GM23248 (cell line): Measurements from ENCODE around the gene TEX29. TPM values are rescaled to one million over a fixed set of nuclear protein-coding genes. Genes with fewer than 3 reads are reported as not detected.

Experiments
- DNase-seq: peaks from one replicate; pipeline ENCODE4 v3.0.0-alpha.2; 2015
- H2AFZ ChIP-seq: fragments of 200-600 bp; sonication (generic); 2 replicates; pipeline ENCODE4 v1.6.1; 2016; ENCODE audit warnings: antibody characterized with exemption
- H3F3A ChIP-seq: fragments of 200-600 bp; sonication (generic); 2 replicates; pipeline ENCODE4 v1.6.1; 2016; ENCODE audit warnings: mild to moderate bottlenecking, antibody characterized with exemption, mixed run types; ENCODE audit not compliant: insufficient read depth
- H3K27ac ChIP-seq: fragments of 200-600 bp; sonication (generic); 2 replicates; pipeline ENCODE4 v1.5.1; 2016; ENCODE audit warnings: mild to moderate bottlenecking
- H3K27me3 ChIP-seq: fragments of 200-600 bp; sonication (generic); replicated peaks from 2 replicates; pipeline ENCODE4 v1.6.1; 2016; ENCODE audit warnings: mild to moderate bottlenecking; ENCODE audit not compliant: insufficient read depth
- H3K36me3 ChIP-seq: fragments of 200-600 bp; sonication (generic); 2 replicates; pipeline ENCODE4 v1.6.1; 2016; ENCODE audit warnings: low read depth, mild to moderate bottlenecking
- H3K4me1 ChIP-seq: fragments of 200-600 bp; sonication (generic); 2 replicates; pipeline ENCODE4 v1.6.1; 2016; ENCODE audit warnings: mild to moderate bottlenecking; ENCODE audit not compliant: insufficient read depth
- H3K4me2 ChIP-seq: fragments of 200-600 bp; sonication (generic); one replicate; pipeline ENCODE4 v1.6.1; 2016; ENCODE audit warnings: mild to moderate bottlenecking; ENCODE audit not compliant: unreplicated experiment
- H3K4me3 ChIP-seq: fragments of 200-600 bp; sonication (generic); 2 replicates; pipeline ENCODE4 v1.5.1; 2016; ENCODE audit warnings: mild to moderate bottlenecking
- H3K79me2 ChIP-seq: fragments of 200-600 bp; sonication (generic); 2 replicates; pipeline ENCODE4 v1.6.1; 2016; ENCODE audit warnings: mild to moderate bottlenecking; ENCODE audit not compliant: insufficient read depth
- H3K9ac ChIP-seq: fragments of 200-600 bp; sonication (generic); 2 replicates; pipeline ENCODE4 v1.6.1; 2016; ENCODE audit warnings: mild to moderate bottlenecking
- H3K9me2 ChIP-seq: fragments of 200-600 bp; sonication (generic); 2 replicates; pipeline ENCODE4 v1.6.1; 2016; ENCODE audit warnings: mixed run types, mild to moderate bottlenecking, moderate library complexity; ENCODE audit not compliant: insufficient read depth
- H3K9me3 ChIP-seq: fragments of 200-600 bp; sonication (generic); one replicate; pipeline ENCODE4 v1.6.1; 2017; ENCODE audit warnings: low read depth
- H4K20me1 ChIP-seq: fragments of 200-600 bp; sonication (generic); 2 replicates; pipeline ENCODE4 v1.6.0; 2016; ENCODE audit not compliant: insufficient read depth
- EZH2 ChIP-seq: fragments of 200-600 bp; sonication (generic); IDR thresholded peaks from 2 replicates; pipeline ENCODE4 v1.6.1; 2018; ENCODE audit warnings: antibody characterized with exemption, mild to moderate bottlenecking; ENCODE audit not compliant: insufficient read depth, poor library complexity, severe bottlenecking
- EZH2phosphoT487 ChIP-seq: fragments of 200-600 bp; sonication (generic); IDR thresholded peaks from 2 replicates; pipeline ENCODE4 v1.6.1; 2018; ENCODE audit warnings: antibody characterized with exemption, moderate library complexity, mild to moderate bottlenecking, low read depth; ENCODE audit not compliant: insufficient read depth
- WGBS, 2 experiments: methylation state at CpG; one replicate each; pipeline ENCODE4 v1.1.6; 2015 to 2017; ENCODE audit warnings: low lambda C conversion rate in 2 of 2, low coverage in 1 of 2; ENCODE audit errors: missing lambda C conversion rate in 2 of 2; 5-methylcytosine and 5-hydroxymethylcytosine counted together
- in situ Hi-C: fragments of 300-500 bp; cut with MboI; formaldehyde crosslinking; loops from 2 replicates; pipeline ENCODE4 v1.15.0; 2020
- polyA plus RNA-seq: library from polyadenylated mRNA; unstranded; fragments of >200 nt; fragmentation: Nextera tagmentation; extraction: Ambion mirVana; gene quantifications from 2 replicates; pipeline ENCODE4 v1.2.1, GENCODE V29; 2016
- total RNA-seq: library from RNA; depleted of rRNA; stranded (reverse); fragments of >200 nt; shearing (Covaris generic); gene quantifications from 2 replicates; pipeline ENCODE4 v1.2.3, GENCODE V29; 2014

TEX29 gene
- total and polyA plus RNA-seq, 2 experiments from 2014 or later = 0.75 TPM; not detected in 1

- peaks cover 10% of the 10 kb centered on the region; the same call in 1 of the 2 replicates for H3K36me3 ChIP-seq
- no peak overlapping the region for H2AFZ ChIP-seq
- no peak for DNase-seq
- no peaks in the 10 kb centered on the region for H4K20me1 ChIP-seq
- in situ Hi-C loops = no loop called here
- no peak overlapping the region for H3K9ac ChIP-seq
- H3K9me2 ChIP-seq = no peaks in the 10 kb centered on the region
- H3K9me3 ChIP-seq = no peaks in the 10 kb centered on the region
- 87 to 91% methylated on average over 10 of the region's 10 CpGs for WGBS, 2 experiments
- peaks cover 28% of the 10 kb centered on the region for H3F3A ChIP-seq
- no peak for TF ChIP-seq EZH2phosphoT487
- H3K27me3 ChIP-seq = no peaks in the 10 kb centered on the region
- peaks cover 25% of the 10 kb centered on the region for H3K4me1 ChIP-seq
- H3K27ac ChIP-seq = no peak overlapping the region
- peaks cover 25% of the 10 kb centered on the region for H3K79me2 ChIP-seq
- H3K4me3 ChIP-seq = no peak overlapping the region
- no peak overlapping the region for H3K4me2 ChIP-seq
These were observed 37.0 kb upstream of the TEX29 start for GRCh38 chr13:111283457-111283856.

GRCh38 chr13:111283991-111284390 is 36.5 kb upstream of the TEX29 start:
- no peaks in the 10 kb centered on the region for H3K9me2 ChIP-seq
- H3K27ac ChIP-seq = no peak overlapping the region
- H3K9me3 ChIP-seq = no peaks in the 10 kb centered on the region
- no peak overlapping the region for H3K9ac ChIP-seq
- 74% methylated on average over 9 of the region's 9 CpGs for WGBS, 2 experiments
- in situ Hi-C loops = no loop called here
- H3K4me1 ChIP-seq = peaks cover 25% of the 10 kb centered on the region
- H3K79me2 ChIP-seq = peaks cover 19% of the 10 kb centered on the region
- H3F3A ChIP-seq = peaks cover 28% of the 10 kb centered on the region
- no peak overlapping the region for H3K4me2 ChIP-seq
- H3K27me3 ChIP-seq = no peaks in the 10 kb centered on the region
- H3K4me3 ChIP-seq = no peak overlapping the region
- TF ChIP-seq EZH2phosphoT487 (no peak), EZH2 (no peak)
- H4K20me1 ChIP-seq = no peaks in the 10 kb centered on the region
- H2AFZ ChIP-seq = no peak overlapping the region
- DNase-seq = no peak
- peaks cover 11% of the 10 kb centered on the region; the same call in 1 of the 2 replicates for H3K36me3 ChIP-seq

- TF ChIP-seq EZH2 = no peak
- no peak for TF ChIP-seq EZH2phosphoT487
- no peak overlapping the region for H2AFZ ChIP-seq
- no peak for DNase-seq
- no peaks in the 10 kb centered on the region for H3K9me2 ChIP-seq
- no peaks in the 10 kb centered on the region for H4K20me1 ChIP-seq
- H3K4me2 ChIP-seq = no peak overlapping the region
- H3F3A ChIP-seq = peaks cover 28% of the 10 kb centered on the region
- no peak overlapping the region for H3K9ac ChIP-seq
- no peak overlapping the region for H3K27ac ChIP-seq
- in situ Hi-C loops = no loop called here
- no peaks in the 10 kb centered on the region for H3K9me3 ChIP-seq
- H3K36me3 ChIP-seq = peaks cover 17% of the 10 kb centered on the region; the same call in 1 of the 2 replicates
- WGBS, 2 experiments = 85 to 86% methylated on average over 14 of the region's 14 CpGs
- peaks cover 25% of the 10 kb centered on the region for H3K4me1 ChIP-seq
- peaks cover 14% of the 10 kb centered on the region for H3K79me2 ChIP-seq
- no peak overlapping the region for H3K4me3 ChIP-seq
- H3K27me3 ChIP-seq = no peaks in the 10 kb centered on the region
These were observed 35.9 kb upstream of the TEX29 start for GRCh38 chr13:111284565-111284964.

GRCh38 chr13:111286162-111286561 is 34.3 kb upstream of the TEX29 start:
- no peaks in the 10 kb centered on the region for H3K9me3 ChIP-seq

GRCh38 chr13:111286749-111287148 is 33.7 kb upstream of the TEX29 start:
- H3K4me2 ChIP-seq = no peak overlapping the region
- H3K4me1 ChIP-seq = peaks cover 9% of the 10 kb centered on the region
- no peak overlapping the region for H2AFZ ChIP-seq
- H3K36me3 ChIP-seq = peaks cover 14% of the 10 kb centered on the region; the same call in 1 of the 2 replicates
- DNase-seq = no peak
- H4K20me1 ChIP-seq = no peaks in the 10 kb centered on the region
- no peak overlapping the region for H3K9ac ChIP-seq
- H3K79me2 ChIP-seq = peaks cover 12% of the 10 kb centered on the region; the same call in 1 of the 2 replicates
- no peak overlapping the region for H3K27ac ChIP-seq
- 88 to 92% methylated on average over 7 of the region's 7 CpGs for WGBS, 2 experiments
- no peaks in the 10 kb centered on the region for H3K27me3 ChIP-seq
- in situ Hi-C loops = no loop called here
- H3K9me2 ChIP-seq = no peaks in the 10 kb centered on the region
- TF ChIP-seq EZH2 (no peak), EZH2phosphoT487 (no peak)
- H3K4me3 ChIP-seq = no peak overlapping the region
- peaks cover 11% of the 10 kb centered on the region; the same call in 1 of the 2 replicates for H3F3A ChIP-seq
- no peaks in the 10 kb centered on the region for H3K9me3 ChIP-seq

More at GRCh38 chr13:111286162-111286561, 34.3 kb upstream of the TEX29 start:
- peaks cover 14% of the 10 kb centered on the region; the same call in 1 of the 2 replicates for H3K36me3 ChIP-seq
- H2AFZ ChIP-seq = no peak overlapping the region
- H3K9me2 ChIP-seq = no peaks in the 10 kb centered on the region
- H3K27me3 ChIP-seq = no peaks in the 10 kb centered on the region
- 88 to 90% methylated on average over 15 of the region's 15 CpGs for WGBS, 2 experiments
- H3K9ac ChIP-seq = no peak overlapping the region
- TF ChIP-seq EZH2phosphoT487 (no peak), EZH2 (no peak)
- peaks cover 17% of the 10 kb centered on the region for H3F3A ChIP-seq
- in situ Hi-C loops = no loop called here
- no peak overlapping the region for H3K27ac ChIP-seq
- H3K4me2 ChIP-seq = no peak overlapping the region
- H3K4me3 ChIP-seq = no peak overlapping the region
- no peaks in the 10 kb centered on the region for H4K20me1 ChIP-seq
- H3K79me2 ChIP-seq = peaks cover 12% of the 10 kb centered on the region; the same call in 1 of the 2 replicates
- peaks cover 15% of the 10 kb centered on the region for H3K4me1 ChIP-seq
- no peak for DNase-seq
